NK-92 (cell line): ENCODE measurements around the gene BLOC1S4.
"Not testable (repeated sequence)": the region's sequence is repeated elsewhere in the genome, so short reads cannot be mapped to it uniquely, and the experiment has no call there.

Experiments used
- DNase-seq: peaks from one replicate; lab custom pipeline; 2025; ENCODE audit not compliant: unreplicated experiment; lab: John Stamatoyannopoulos, UW

Gene BLOC1S4

GRCh38 chr4:6716958-6717655 is 1.1 kb downstream of the BLOC1S4 start:
- no peak for DNase-seq

GRCh38 chr4:6718932-6719610 is 3.1 kb downstream of the BLOC1S4 start:
- no peak for DNase-seq

GRCh38 chr4:6719611-6720179 is 3.7 kb downstream of the BLOC1S4 start:
- DNase-seq, result no peak

- no peak for DNase-seq
These were observed 4.3 kb downstream of the BLOC1S4 start for GRCh38 chr4:6720202-6720699.

- DNase-seq, result no peak
These were observed 5.1 kb downstream of the BLOC1S4 start for GRCh38 chr4:6721121-6721520.

GRCh38 chr4:6722891-6723290 is 6.9 kb downstream of the BLOC1S4 start:
- no peak for DNase-seq

GRCh38 chr4:6723851-6724250 is 7.9 kb downstream of the BLOC1S4 start:
- no peak for DNase-seq

- no peak for DNase-seq
These were observed 8.6 kb downstream of the BLOC1S4 start for GRCh38 chr4:6724421-6725111.

- DNase-seq, result not testable (repeated sequence)
These were observed 9.5 kb downstream of the BLOC1S4 start for GRCh38 chr4:6725427-6725961.

- no peak for DNase-seq
These were observed 11.3 kb downstream of the BLOC1S4 start for GRCh38 chr4:6727081-6727942.

- DNase-seq, result no peak
These were observed 11.9 kb downstream of the BLOC1S4 start for GRCh38 chr4:6727943-6728250.

- DNase-seq, result no peak
These were observed 12.5 kb downstream of the BLOC1S4 start for GRCh38 chr4:6728320-6729029.

- DNase-seq, result no peak
These were observed 14.8 kb downstream of the BLOC1S4 start for GRCh38 chr4:6730603-6731317.

- no peak for DNase-seq
These were observed 15.3 kb downstream of the BLOC1S4 start for GRCh38 chr4:6731318-6731675.

GRCh38 chr4:6731780-6732179 is 15.8 kb downstream of the BLOC1S4 start:
- DNase-seq, result no peak

- no peak for DNase-seq
These were observed 16.7 kb downstream of the BLOC1S4 start for GRCh38 chr4:6732441-6733357.

GRCh38 chr4:6733358-6734164 is 17.6 kb downstream of the BLOC1S4 start:
- DNase-seq, result no peak
